ENCODE measurements around the gene CAMK2N1. TPM values are rescaled to one million over a fixed set of nuclear protein-coding genes. Genes with fewer than 3 reads are reported as not detected.
"Not testable (repeated sequence)": the region's sequence is repeated elsewhere in the genome, so short reads cannot be mapped to it uniquely, and the experiment has no call there.

CAMK2N1 gene
- total and polyA plus RNA-seq, 2 experiments from 2014 or later: 0.52 to 2.9 TPM

DNA sequence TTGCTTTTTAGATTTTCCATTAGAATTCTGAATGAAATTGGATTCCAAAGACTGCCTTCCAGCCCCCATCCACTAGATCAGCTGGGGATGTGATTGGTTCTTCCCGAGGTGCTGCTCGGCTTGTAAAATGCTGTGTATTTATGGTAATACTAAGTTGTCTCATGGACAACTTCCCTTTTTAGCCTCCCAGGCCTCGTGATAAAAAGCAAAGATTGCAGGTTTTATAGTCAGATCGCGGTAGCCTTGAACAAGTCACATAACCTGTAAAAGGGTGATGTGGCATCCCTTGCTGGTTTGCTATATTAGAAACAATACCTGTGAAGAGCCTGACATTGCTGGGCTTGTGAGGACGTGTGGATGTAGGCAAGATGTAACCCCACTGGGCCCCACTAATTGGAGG is 11.5 kb upstream of the CAMK2N1 start (continued):
- TF ChIP-seq, protein P1, sequence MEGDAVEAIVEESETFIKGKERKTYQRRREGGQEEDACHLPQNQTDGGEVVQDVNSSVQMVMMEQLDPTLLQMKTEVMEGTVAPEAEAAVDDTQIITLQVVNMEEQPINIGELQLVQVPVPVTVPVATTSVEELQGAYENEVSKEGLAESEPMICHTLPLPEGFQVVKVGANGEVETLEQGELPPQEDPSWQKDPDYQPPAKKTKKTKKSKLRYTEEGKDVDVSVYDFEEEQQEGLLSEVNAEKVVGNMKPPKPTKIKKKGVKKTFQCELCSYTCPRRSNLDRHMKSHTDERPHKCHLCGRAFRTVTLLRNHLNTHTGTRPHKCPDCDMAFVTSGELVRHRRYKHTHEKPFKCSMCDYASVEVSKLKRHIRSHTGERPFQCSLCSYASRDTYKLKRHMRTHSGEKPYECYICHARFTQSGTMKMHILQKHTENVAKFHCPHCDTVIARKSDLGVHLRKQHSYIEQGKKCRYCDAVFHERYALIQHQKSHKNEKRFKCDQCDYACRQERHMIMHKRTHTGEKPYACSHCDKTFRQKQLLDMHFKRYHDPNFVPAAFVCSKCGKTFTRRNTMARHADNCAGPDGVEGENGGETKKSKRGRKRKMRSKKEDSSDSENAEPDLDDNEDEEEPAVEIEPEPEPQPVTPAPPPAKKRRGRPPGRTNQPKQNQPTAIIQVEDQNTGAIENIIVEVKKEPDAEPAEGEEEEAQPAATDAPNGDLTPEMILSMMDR (conservative IDR thresholded peaks at IDR 0.05; ENCODE audit: low read depth in 2 of 2): no peak

DNA sequence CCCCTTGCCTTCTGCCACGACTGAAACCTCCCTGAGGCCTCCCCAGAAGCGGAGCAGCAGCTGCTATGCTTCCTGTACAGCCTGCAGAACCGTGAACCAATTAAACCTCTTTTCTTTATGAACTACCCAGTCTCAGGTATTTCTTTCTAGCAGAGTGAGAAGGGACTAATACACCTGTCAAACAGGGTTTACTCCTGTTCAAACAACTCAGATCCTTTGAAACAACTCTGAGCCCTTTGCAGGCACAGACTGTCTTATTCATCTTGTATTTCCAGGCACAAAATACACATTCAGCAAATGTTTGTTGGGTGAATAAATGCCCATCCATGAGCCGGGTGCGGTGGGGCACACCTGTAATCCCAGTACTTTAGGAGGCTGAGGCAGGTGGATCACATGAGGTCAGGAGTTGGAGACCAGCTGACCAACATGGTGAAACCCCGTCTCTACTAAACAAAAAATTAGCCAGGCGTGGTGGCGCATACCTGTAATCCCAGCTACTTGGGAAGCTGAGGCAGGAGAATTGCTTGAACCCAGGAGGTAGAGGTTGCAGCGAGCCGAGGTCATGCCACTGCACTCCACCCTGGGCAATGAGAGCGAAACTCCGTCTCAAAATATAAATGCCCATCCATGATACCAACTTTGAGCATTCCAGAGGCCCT is 10.8 kb upstream of the CAMK2N1 start:
- peaks cover 10% of the 10 kb centered on the region; the same call in 1 of the 2 replicates for H3K4me1 ChIP-seq (ENCODE audit: insufficient read depth)
- H3K27ac Mint-ChIP-seq; H3K27me3 ChIP-seq (ENCODE audit: insufficient read depth); H3K36me3 ChIP-seq (ENCODE audit: insufficient read depth); H3K4me1 Mint-ChIP-seq; H3K27me3 Mint-ChIP-seq (ENCODE audit: insufficient read depth, low read depth, poor library complexity); H3K79me2 ChIP-seq (replicated peaks; ENCODE audit: insufficient read depth); H2AFZ ChIP-seq; H3K27ac ChIP-seq (ENCODE audit: low read depth); H3K4me3 Mint-ChIP-seq; DNase-seq (ENCODE audit: low spot score); H3K9me3 Mint-ChIP-seq; H3K4me2 ChIP-seq; H3K9me2 ChIP-seq (ENCODE audit: insufficient read depth); H3F3A ChIP-seq (replicated peaks; ENCODE audit: low read depth); H3K4me3 ChIP-seq; H4K20me1 ChIP-seq (replicated peaks; ENCODE audit: insufficient read depth); ATAC-seq: not testable (repeated sequence)
- H3K36me3 Mint-ChIP-seq (ENCODE audit: low read depth): peaks cover 32% of the 10 kb centered on the region

DNA sequence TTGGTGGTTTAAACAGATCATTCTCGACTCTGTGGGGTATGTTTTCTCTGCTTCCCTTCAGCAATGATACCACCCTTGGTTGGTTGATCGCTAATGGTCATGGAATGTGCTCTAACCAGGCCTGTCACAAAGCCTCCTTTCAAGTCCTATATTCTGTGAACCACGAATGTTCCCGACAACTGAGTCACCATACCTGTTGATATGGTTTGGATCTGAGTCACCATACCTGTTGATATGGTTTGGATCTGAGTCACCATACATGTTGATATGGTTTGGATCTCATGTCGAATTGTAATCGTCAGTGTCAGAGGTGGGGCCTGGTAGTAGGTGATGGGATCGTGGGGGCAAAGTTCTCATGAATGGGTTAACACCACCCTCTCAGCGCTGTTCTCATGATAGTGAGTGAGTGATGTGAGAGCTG is 10.2 kb upstream of the CAMK2N1 start:
- DNase-seq (ENCODE audit: low spot score): no peak
- ATAC-seq: no peak

More for the DNA sequence above, 10.2 kb upstream of the CAMK2N1 start:
- H3K79me2 ChIP-seq (replicated peaks; ENCODE audit: insufficient read depth): no peaks in the 10 kb centered on the region
- H3K4me3 ChIP-seq: no peak overlapping the region
- H3K27ac Mint-ChIP-seq: no peak overlapping the region
- TF ChIP-seq, protein P2, sequence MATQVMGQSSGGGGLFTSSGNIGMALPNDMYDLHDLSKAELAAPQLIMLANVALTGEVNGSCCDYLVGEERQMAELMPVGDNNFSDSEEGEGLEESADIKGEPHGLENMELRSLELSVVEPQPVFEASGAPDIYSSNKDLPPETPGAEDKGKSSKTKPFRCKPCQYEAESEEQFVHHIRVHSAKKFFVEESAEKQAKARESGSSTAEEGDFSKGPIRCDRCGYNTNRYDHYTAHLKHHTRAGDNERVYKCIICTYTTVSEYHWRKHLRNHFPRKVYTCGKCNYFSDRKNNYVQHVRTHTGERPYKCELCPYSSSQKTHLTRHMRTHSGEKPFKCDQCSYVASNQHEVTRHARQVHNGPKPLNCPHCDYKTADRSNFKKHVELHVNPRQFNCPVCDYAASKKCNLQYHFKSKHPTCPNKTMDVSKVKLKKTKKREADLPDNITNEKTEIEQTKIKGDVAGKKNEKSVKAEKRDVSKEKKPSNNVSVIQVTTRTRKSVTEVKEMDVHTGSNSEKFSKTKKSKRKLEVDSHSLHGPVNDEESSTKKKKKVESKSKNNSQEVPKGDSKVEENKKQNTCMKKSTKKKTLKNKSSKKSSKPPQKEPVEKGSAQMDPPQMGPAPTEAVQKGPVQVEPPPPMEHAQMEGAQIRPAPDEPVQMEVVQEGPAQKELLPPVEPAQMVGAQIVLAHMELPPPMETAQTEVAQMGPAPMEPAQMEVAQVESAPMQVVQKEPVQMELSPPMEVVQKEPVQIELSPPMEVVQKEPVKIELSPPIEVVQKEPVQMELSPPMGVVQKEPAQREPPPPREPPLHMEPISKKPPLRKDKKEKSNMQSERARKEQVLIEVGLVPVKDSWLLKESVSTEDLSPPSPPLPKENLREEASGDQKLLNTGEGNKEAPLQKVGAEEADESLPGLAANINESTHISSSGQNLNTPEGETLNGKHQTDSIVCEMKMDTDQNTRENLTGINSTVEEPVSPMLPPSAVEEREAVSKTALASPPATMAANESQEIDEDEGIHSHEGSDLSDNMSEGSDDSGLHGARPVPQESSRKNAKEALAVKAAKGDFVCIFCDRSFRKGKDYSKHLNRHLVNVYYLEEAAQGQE (IDR thresholded peaks at IDR 0.05; ENCODE audit: unreplicated experiment): no peak
- TF ChIP-seq EZH2phosphoT487 (IDR thresholded peaks at IDR 0.05; ENCODE audit: unreplicated experiment) (no peak), ZNF331 (CRISPR knock-in tag; IDR thresholded peaks at IDR 0.05; ENCODE audit: low read depth) (no peak), CREB1 (CRISPR knock-in tag; IDR thresholded peaks at IDR 0.05; ENCODE audit: low read depth) (no peak), JUNB (IDR thresholded peaks at IDR 0.05; ENCODE audit: unreplicated experiment) (no peak)
- TF ChIP-seq, protein P1 (conservative IDR thresholded peaks at IDR 0.05; ENCODE audit: low read depth in 2 of 2): no peak
- peaks cover 1% of the 10 kb centered on the region for H3K36me3 ChIP-seq (ENCODE audit: insufficient read depth)
- no peak overlapping the region for H3K27ac ChIP-seq (ENCODE audit: low read depth)
- no peaks in the 10 kb centered on the region for H3K9me3 Mint-ChIP-seq
- H3K9me2 ChIP-seq (ENCODE audit: insufficient read depth): no peaks in the 10 kb centered on the region
- no peak overlapping the region for H2AFZ ChIP-seq
- H3K36me3 Mint-ChIP-seq (ENCODE audit: low read depth): peaks cover 26% of the 10 kb centered on the region
- peaks cover 10% of the 10 kb centered on the region; the same call in 1 of the 2 replicates for H3K4me1 ChIP-seq (ENCODE audit: insufficient read depth)
- H3K4me3 Mint-ChIP-seq: no peak overlapping the region
- H3K4me2 ChIP-seq: no peak overlapping the region
- 0 out of 2 replicates have a peak, but pooled peaks cover 3% of the 10 kb centered on the region for H3F3A ChIP-seq (replicated peaks; ENCODE audit: low read depth)
- H3K4me1 Mint-ChIP-seq: peaks cover 7% of the 10 kb centered on the region
- peaks cover 4% of the 10 kb centered on the region for H3K27me3 Mint-ChIP-seq (ENCODE audit: insufficient read depth, low read depth, poor library complexity)
- H3K27me3 ChIP-seq (ENCODE audit: insufficient read depth): 0 out of 2 replicates have a peak, but pooled peaks cover 5% of the 10 kb centered on the region
- no peaks in the 10 kb centered on the region for H4K20me1 ChIP-seq (replicated peaks; ENCODE audit: insufficient read depth)

Measured in GM23338 (cell line).